Activated CD4-positive, alpha-beta T cell treated with anti-CD3 and anti-CD28 coated beads, Interleukin-2, amount 50 U/mL, for 1 hour (primary cell): ENCODE data around the gene ZDHHC13.
"Not testable (repeated sequence)": the region's sequence is repeated elsewhere in the genome, so short reads cannot be mapped to it uniquely, and the experiment has no call there.

Experiments
- DNase-seq: peaks from one replicate; pipeline ENCODE4 v3.0.0-alpha.2; 2020

Gene ZDHHC13

GRCh38 chr11:19101796-19102520, 15.0 kb upstream of the ZDHHC13 start:
- no peak for DNase-seq

DNA sequence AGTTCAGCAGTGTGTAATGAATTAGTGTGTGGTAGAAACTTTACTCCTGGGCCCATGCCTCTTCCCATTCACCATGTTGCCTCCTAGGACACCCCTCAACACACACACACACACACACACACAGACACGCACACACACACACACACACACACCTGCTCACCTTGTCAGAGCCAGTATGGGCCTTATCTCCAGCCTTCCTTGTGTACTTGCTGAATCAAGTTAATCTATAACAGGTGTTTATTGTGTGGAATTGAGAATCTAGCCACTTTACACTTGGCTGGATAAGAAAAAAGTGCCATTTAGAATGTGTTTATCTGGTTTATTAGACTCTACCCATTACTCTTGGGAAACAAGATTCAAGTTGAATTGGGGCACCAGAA, 14.5 kb upstream of the ZDHHC13 start:
- DNase-seq, result no peak

- no peak for DNase-seq
Measured at GRCh38 chr11:19105011-19105410, 12.0 kb upstream of the ZDHHC13 start.

DNA sequence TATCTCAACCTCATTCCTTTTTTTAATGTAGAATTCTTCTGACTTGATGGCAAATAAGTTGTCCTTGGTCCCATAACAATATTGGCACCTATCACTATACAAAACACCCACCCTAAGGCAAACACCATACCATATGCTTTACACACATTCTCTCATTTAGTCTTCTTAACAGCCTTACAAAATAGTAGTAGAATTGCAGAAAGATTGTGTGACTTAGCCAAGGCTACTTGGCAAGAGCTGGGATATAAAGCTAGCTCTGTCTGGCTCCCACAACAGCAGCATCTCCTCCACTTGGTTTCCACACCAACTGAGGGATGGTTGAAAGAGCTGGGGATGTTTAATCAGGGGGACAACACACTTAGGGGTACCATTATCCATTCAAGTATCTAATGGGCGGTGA, 9.8 kb upstream of the ZDHHC13 start:
- DNase-seq, result no peak

- no peak for DNase-seq
Measured at GRCh38 chr11:19110295-19110694, 6.7 kb upstream of the ZDHHC13 start.

GRCh38 chr11:19111809-19112208, 5.2 kb upstream of the ZDHHC13 start:
- DNase-seq, result no peak

- DNase-seq, result no peak
Measured at GRCh38 chr11:19116276-19116970, 545 bp upstream of the ZDHHC13 start.

GRCh38 chr11:19117760-19118097, 761 bp downstream of the ZDHHC13 start:
- DNase-seq, result no peak

- no peak for DNase-seq
Measured at GRCh38 chr11:19121646-19122045, 4.7 kb downstream of the ZDHHC13 start.

GRCh38 chr11:19122960-19123615, 6.1 kb downstream of the ZDHHC13 start:
- DNase-seq, result no peak

DNA sequence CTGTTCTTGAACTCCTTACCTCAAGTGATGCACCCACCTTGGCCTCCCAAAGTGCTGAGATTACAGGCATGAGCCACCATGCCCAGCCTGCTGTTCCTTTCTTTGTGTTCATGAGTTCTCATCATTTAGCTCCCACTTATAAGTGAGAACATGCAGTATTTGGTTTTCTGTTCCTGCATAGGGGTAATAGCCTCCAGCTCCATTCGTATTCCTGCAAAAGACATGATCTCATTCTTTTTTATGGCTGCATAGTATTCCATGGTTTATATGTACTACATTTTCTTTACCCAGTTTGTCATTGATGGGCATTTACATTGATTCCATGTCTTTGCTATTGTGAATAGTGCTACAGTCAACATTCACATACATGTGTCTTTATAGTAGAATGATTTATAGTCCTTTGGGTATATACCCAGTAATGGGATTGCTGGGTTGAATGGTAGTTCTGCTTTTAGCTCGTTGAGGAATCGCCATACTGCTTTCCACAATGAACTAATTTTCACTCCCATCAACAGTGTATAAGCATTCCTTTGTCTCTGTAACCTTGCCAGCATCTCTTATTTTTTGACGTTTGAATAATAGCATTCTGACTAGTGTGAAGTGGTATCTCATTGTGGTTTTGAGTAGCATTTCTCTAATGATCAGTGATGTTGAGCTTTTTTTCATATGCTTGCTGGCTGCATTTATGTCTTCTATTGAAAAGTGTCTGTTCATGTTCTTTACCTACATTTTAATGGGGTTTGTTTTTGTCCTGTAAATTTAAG, 9.8 kb downstream of the ZDHHC13 start:
- not testable (repeated sequence) for DNase-seq

DNA sequence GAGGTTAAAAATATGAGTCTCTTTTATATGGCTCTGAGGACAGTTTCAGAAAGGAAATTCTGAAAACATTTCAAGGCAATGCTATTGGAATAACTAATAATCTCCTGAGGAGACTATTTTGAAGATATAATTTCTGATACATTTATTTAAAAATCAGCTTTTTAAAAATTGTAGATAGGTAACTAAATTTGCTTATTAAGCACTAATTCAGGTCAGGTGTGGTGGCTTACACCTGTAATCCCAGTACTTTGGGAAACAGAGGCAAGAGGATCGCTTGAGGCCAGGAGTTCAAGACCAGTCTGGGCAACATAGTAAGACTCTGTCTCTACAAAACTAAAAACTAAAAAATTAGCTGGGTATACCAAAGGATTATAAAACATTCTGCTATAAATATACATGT, 17.0 kb downstream of the ZDHHC13 start:
- DNase-seq, result no peak

DNA sequence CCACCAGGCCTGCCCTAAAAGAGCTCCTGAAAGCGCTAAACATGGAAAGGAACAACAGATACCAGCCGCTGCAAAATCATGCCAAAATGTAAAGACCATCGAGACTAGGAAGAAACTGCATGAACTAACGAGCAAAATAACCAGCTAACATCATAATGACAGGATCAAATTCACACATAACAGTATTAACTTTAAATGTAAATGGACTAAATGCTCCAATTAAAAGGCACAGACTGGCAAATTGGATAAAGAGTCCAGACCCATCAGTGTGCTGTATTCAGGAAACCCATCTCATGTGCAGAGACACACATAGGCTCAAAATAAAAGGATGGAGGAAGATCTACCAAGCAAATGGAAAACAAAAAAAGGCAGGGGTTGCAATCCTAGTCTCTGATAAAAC, 19.9 kb downstream of the ZDHHC13 start:
- not testable (repeated sequence) for DNase-seq

DNA sequence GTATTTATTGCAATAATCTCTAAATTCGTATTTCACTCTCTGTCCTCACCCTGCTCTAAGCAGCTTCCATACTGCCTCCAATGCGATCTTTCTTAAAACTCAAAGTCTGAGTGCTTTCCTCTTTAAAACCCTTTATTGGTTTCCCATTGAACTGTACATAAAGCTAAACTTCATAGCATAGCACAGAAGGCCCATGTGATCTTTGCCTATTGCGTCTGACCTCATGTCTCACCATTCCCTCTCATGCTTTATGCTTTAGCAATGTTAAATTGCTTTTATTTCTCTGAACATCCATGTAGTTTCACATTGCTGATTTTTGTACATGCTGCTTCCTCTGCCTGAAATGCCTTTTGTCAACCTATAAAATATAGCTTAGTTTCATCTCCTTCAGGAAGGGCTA, 28.4 kb downstream of the ZDHHC13 start:
- no peak for DNase-seq

DNA sequence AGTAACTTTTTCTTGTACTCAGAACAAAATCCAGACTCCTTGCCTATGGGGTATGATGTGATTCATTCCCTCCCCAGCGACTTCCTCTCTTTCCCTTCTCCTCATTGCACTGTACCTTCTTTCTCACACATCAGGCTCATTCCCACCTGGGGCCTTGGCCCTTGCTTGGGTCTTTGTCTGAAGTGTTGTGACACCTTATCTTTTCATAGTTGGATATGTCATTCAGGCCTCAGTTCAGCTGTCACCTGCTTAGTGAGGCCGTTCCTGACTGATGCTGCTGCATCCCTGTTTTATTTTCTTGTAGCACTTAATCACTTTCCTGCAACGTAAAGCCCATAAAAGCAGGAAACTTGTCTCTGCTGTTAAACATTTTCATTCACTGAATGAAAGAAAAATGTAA, 39.9 kb downstream of the ZDHHC13 start:
- no peak for DNase-seq

DNA sequence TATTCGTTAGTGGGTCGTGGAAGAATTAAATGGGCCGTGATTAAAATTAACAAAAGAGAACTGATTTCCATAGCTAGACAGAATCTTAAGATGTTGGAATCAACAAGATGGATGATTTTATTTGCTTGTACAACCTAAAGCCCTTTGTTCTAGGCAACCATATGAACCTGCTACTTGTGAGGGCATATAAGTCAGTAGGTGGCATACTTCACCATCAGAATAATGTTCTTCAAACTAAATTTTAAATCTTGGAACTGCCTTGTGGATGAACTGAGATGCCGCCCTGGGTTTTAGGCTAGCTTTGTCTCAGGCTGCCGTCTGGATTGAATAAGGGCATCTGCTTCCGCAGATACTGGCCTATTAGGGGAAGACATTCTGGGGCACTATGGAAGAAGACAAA, 43.9 kb downstream of the ZDHHC13 start:
- DNase-seq, result no peak

DNA sequence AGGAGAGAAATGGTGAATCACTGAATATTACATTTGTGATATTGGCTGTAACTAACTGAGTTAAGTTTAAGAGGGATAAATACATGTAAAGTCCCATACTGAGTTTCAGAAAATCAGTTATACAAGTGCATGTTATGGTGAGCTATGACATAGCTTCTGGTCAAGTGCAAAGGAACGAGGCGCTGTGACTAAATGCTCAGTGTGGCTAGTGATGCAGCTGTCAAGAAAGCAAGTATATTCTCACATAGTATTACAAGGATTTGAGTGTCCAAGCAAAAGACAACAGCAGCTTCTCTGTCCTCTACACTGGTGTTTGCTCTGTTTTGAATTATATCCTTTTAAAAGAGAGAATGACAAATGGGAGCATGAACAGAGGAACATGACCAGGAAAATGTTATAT, 44.7 kb downstream of the ZDHHC13 start:
- DNase-seq, result no peak

GRCh38 chr11:19162951-19163505, 46.1 kb downstream of the ZDHHC13 start:
- no peak for DNase-seq

GRCh38 chr11:19163617-19164016, 46.6 kb downstream of the ZDHHC13 start:
- DNase-seq, result no peak

DNA sequence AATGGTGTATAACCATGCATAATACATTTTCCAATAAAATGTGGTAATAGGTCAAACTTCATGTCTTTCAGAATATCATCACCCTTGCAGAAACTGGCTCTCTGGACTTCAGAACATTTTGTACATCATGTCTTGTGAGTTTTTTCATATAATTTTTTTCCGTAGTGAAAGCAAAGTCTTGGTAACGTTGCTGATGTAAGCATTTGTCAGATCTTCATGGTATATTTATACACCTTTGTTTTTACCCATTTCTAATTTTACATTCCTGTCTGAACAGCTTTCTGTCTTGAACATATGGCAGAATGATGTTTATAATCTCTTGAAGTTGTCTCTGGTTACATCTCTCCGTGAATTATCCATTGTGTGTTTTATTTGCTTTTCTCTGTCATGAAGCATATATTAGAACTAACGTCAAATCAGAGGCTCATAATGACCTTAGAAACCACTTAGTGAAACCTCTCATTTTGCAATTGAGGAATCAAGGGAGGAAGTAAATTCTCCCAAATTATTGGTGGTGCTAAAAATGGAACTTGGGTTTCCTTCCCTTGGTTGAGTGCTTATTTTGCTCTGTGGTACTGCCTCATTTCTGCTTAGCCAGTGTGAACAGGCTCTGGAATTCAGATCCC, 47.4 kb downstream of the ZDHHC13 start:
- no peak for DNase-seq

GRCh38 chr11:19164881-19165280, 47.9 kb downstream of the ZDHHC13 start:
- no peak for DNase-seq

DNA sequence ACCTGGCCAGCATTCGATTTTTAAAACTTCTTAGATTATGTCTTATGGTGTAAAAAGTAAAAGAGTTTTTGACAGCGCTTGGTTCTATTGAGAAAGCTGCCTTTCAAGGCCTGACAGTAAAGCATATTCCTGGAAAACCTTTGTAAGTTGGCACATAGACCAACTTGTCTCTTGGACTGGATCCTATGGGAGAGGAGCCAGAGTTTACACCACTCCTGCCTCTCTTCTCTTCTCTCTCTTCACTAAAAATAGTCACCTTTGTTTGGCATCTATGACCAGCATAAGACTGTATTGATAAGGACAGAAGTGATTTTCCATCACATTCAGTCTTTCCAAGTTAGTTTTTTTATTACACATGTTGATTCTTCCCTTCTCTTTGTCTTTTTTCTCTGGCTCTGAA, 51.1 kb downstream of the ZDHHC13 start:
- no peak for DNase-seq
